MG63 (cell line): Measurements from ENCODE around the gene CTNNA3. TPM values are rescaled to one million over a fixed set of nuclear protein-coding genes. Genes with fewer than 3 reads are reported as not detected.
A peak's percentile ranks its signal among the peaks of the same experiment; 100 is the strongest.

Experiments
- DNase-seq: peaks from one replicate; pipeline ENCODE4 v3.0.0-alpha.2; 2020
- H3K27me3 ChIP-seq: fragments of 250-450 bp; sonication (Bioruptor Pico); 2 replicates; pipeline ENCODE4 v1.5.1; 2020; ENCODE audit warnings: mild to moderate bottlenecking, moderate library complexity
- H3K36me3 ChIP-seq: fragments of 250-450 bp; sonication (Bioruptor Pico); 2 replicates; pipeline ENCODE4 v1.5.1; 2020; ENCODE audit warnings: mild to moderate bottlenecking, moderate library complexity
- H3K4me3 ChIP-seq: fragments of 250-450 bp; sonication (Bioruptor Pico); 2 replicates; pipeline ENCODE4 v1.5.1; 2020; ENCODE audit warnings: mild to moderate bottlenecking, moderate library complexity
- H3K9me3 ChIP-seq: fragments of 250-450 bp; sonication (Bioruptor Pico); 2 replicates; pipeline ENCODE4 v1.5.1; 2020; ENCODE audit warnings: mild to moderate bottlenecking, moderate library complexity
- total RNA-seq: library from RNA; depleted of rRNA; stranded (reverse); fragments of >200 nt; shearing (Covaris generic); gene quantifications from 2 replicates; pipeline ENCODE4 v1.2.3, GENCODE V29; 2014; ENCODE audit warnings: low replicate concordance

Gene CTNNA3
- total RNA-seq, 1 experiment from 2014 or later = not detected

- H3K27me3 ChIP-seq = no peaks in the 10 kb centered on the region
- no peak overlapping the region for H3K4me3 ChIP-seq
- H3K36me3 ChIP-seq = no peaks in the 10 kb centered on the region
- no peak for DNase-seq
- H3K9me3 ChIP-seq = no peaks in the 10 kb centered on the region
Observed at GRCh38 chr10:66329147-66329546, 1366.8 kb downstream of the CTNNA3 start.

GRCh38 chr10:66326876-66327275, 1369.1 kb downstream of the CTNNA3 start:
- Histone ChIP-seq H3K27me3 (no peaks in the 10 kb centered on the region), H3K9me3 (no peaks in the 10 kb centered on the region), H3K36me3 (no peaks in the 10 kb centered on the region), H3K4me3 (no peak overlapping the region)
- no peak for DNase-seq

- H3K36me3 ChIP-seq = no peaks in the 10 kb centered on the region
- H3K4me3 ChIP-seq = no peak overlapping the region
- no peaks in the 10 kb centered on the region for H3K27me3 ChIP-seq
- H3K9me3 ChIP-seq = no peaks in the 10 kb centered on the region
- DNase-seq = no peak
Observed at GRCh38 chr10:66322777-66323176, 1373.2 kb downstream of the CTNNA3 start.

- Histone ChIP-seq H3K27me3 (no peaks in the 10 kb centered on the region), H3K9me3 (no peaks in the 10 kb centered on the region), H3K36me3 (no peaks in the 10 kb centered on the region), H3K4me3 (no peak overlapping the region)
- DNase-seq = peak; percentile 66
Observed at GRCh38 chr10:66321723-66322665, 1374.0 kb downstream of the CTNNA3 start.

GRCh38 chr10:66318761-66319160, 1377.2 kb downstream of the CTNNA3 start:
- no peaks in the 10 kb centered on the region for H3K27me3 ChIP-seq
- H3K36me3 ChIP-seq = no peaks in the 10 kb centered on the region
- H3K4me3 ChIP-seq = no peak overlapping the region
- H3K9me3 ChIP-seq = no peaks in the 10 kb centered on the region
- no peak for DNase-seq

- Histone ChIP-seq H3K27me3 (no peaks in the 10 kb centered on the region), H3K36me3 (no peaks in the 10 kb centered on the region), H3K9me3 (no peaks in the 10 kb centered on the region), H3K4me3 (no peak overlapping the region)
- DNase-seq = no peak
Observed at GRCh38 chr10:66307826-66308225, 1388.2 kb downstream of the CTNNA3 start.

GRCh38 chr10:66301078-66301477, 1394.9 kb downstream of the CTNNA3 start:
- Histone ChIP-seq H3K27me3 (no peaks in the 10 kb centered on the region), H3K36me3 (no peaks in the 10 kb centered on the region), H3K9me3 (no peaks in the 10 kb centered on the region), H3K4me3 (no peak overlapping the region)
- no peak for DNase-seq

- Histone ChIP-seq H3K36me3 (no peaks in the 10 kb centered on the region), H3K9me3 (no peaks in the 10 kb centered on the region), H3K4me3 (no peak overlapping the region), H3K27me3 (no peaks in the 10 kb centered on the region)
- no peak for DNase-seq
Observed at GRCh38 chr10:66295602-66296001, 1400.4 kb downstream of the CTNNA3 start.

- no peaks in the 10 kb centered on the region for H3K9me3 ChIP-seq
- H3K4me3 ChIP-seq = no peak overlapping the region
- no peaks in the 10 kb centered on the region for H3K27me3 ChIP-seq
- no peaks in the 10 kb centered on the region for H3K36me3 ChIP-seq
- DNase-seq = no peak
Observed at GRCh38 chr10:66294538-66294937, 1401.5 kb downstream of the CTNNA3 start.

- H3K4me3 ChIP-seq = no peak overlapping the region
- no peaks in the 10 kb centered on the region for H3K9me3 ChIP-seq
- no peaks in the 10 kb centered on the region for H3K36me3 ChIP-seq
- no peak for DNase-seq
- no peaks in the 10 kb centered on the region for H3K27me3 ChIP-seq
Observed at GRCh38 chr10:66292922-66293321, 1403.1 kb downstream of the CTNNA3 start.

- Histone ChIP-seq H3K9me3 (no peaks in the 10 kb centered on the region), H3K36me3 (no peaks in the 10 kb centered on the region), H3K27me3 (no peaks in the 10 kb centered on the region), H3K4me3 (no peak overlapping the region)
- no peak for DNase-seq
Observed at GRCh38 chr10:66292456-66292855, 1403.5 kb downstream of the CTNNA3 start.

GRCh38 chr10:66291133-66291532, 1404.9 kb downstream of the CTNNA3 start:
- H3K36me3 ChIP-seq = no peaks in the 10 kb centered on the region
- no peak for DNase-seq
- H3K27me3 ChIP-seq = no peaks in the 10 kb centered on the region
- no peak overlapping the region for H3K4me3 ChIP-seq
- H3K9me3 ChIP-seq = no peaks in the 10 kb centered on the region

- Histone ChIP-seq H3K27me3 (no peaks in the 10 kb centered on the region), H3K36me3 (no peaks in the 10 kb centered on the region), H3K4me3 (no peak overlapping the region), H3K9me3 (no peaks in the 10 kb centered on the region)
- DNase-seq = no peak
Observed at GRCh38 chr10:66284621-66285020, 1411.4 kb downstream of the CTNNA3 start.

GRCh38 chr10:66283874-66284464, 1412.0 kb downstream of the CTNNA3 start:
- H3K36me3 ChIP-seq = no peaks in the 10 kb centered on the region
- H3K4me3 ChIP-seq = no peak overlapping the region
- H3K9me3 ChIP-seq = no peaks in the 10 kb centered on the region
- no peak for DNase-seq
- no peaks in the 10 kb centered on the region for H3K27me3 ChIP-seq

- no peaks in the 10 kb centered on the region for H3K36me3 ChIP-seq
- DNase-seq = no peak
- H3K4me3 ChIP-seq = no peak overlapping the region
- no peaks in the 10 kb centered on the region for H3K9me3 ChIP-seq
- H3K27me3 ChIP-seq = no peaks in the 10 kb centered on the region
Observed at GRCh38 chr10:66283064-66283463, 1412.9 kb downstream of the CTNNA3 start.

GRCh38 chr10:66281327-66281726, 1414.7 kb downstream of the CTNNA3 start:
- no peak for DNase-seq
- no peaks in the 10 kb centered on the region for H3K27me3 ChIP-seq
- H3K9me3 ChIP-seq = no peaks in the 10 kb centered on the region
- H3K36me3 ChIP-seq = no peaks in the 10 kb centered on the region
- H3K4me3 ChIP-seq = no peak overlapping the region

- H3K27me3 ChIP-seq = no peaks in the 10 kb centered on the region
- no peaks in the 10 kb centered on the region for H3K9me3 ChIP-seq
- no peak for DNase-seq
- no peaks in the 10 kb centered on the region for H3K36me3 ChIP-seq
- no peak overlapping the region for H3K4me3 ChIP-seq
Observed at GRCh38 chr10:66277481-66277880, 1418.5 kb downstream of the CTNNA3 start.
